Gastrocnemius medialis (tissue), 4 donors: ENCODE measurements around the gene SYVN1.

Experiments
- CTCF ChIP-seq, 5 experiments: fragments of 450-650 bp in 3 of 5; fragments of 200-600 bp in 2 of 5; sonication (generic) in 2 of 5; IDR thresholded peaks in 4 of 5; conservative IDR thresholded peaks in 1 of 5; 1 replicate in 4 of 5; 2 replicates in 1 of 5; pipeline ENCODE4 v1.5.1; 2016 to 2019; ENCODE audit warnings: antibody characterized with exemption in 5 of 5, mild to moderate bottlenecking in 3 of 5, moderate library complexity in 3 of 5
- POLR2A ChIP-seq, 2 donors: fragments of 450-650 bp; IDR thresholded peaks; one replicate each; pipeline ENCODE4 v1.6.1; 2017; ENCODE audit warnings: antibody characterized with exemption in 2 of 2, mild to moderate bottlenecking in 2 of 2, moderate library complexity in 2 of 2

DNA sequence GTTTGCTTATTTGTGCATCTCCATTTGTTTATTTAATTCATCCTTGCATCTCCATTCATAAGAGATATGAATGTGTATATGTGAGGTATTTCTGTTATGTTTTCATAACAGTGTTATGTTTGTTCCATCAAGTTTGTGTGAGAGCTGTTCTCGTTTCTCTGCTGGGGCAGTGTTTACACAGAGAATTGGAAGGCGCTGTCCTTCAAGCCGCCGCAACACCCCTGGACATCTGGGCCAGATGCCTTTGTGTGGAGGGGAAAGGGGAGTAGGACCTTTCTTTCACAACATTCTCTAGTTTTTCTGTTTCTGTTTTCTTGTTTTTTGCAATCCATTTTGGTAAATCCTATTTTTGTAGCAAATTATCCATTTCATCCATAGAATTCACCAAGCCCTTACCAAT is 29.7 kb downstream of the SYVN1 start:
- TF ChIP-seq CTCF (IDR thresholded peaks at IDR 0.05 in 4 of 5, conservative IDR thresholded peaks at IDR 0.05 in 1 of 5) (no peak), POLR2A (IDR thresholded peaks at IDR 0.05) (no peak)
